ENCODE measurements around the gene LARP1.

DNA sequence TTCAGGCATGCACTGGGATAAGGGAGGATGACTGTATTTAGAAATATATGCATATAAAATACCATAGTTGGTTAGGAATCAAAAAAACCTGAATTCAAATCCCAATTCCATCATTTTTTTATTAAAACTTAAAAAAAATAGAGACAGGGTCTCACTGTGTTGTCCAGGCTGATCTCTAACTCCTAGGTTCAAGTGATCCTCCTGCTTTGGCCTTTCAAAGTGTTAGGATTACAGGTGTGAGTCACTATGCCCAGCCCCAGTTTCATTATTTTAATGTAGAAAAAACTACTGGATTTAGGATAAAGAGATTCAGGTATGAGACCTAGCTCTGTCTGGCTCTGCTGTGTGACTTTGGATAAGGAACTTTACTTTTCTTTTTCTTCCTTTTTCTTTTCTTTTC is 3.3 kb upstream of the LARP1 start:
- TF ChIP-seq, protein P1, sequence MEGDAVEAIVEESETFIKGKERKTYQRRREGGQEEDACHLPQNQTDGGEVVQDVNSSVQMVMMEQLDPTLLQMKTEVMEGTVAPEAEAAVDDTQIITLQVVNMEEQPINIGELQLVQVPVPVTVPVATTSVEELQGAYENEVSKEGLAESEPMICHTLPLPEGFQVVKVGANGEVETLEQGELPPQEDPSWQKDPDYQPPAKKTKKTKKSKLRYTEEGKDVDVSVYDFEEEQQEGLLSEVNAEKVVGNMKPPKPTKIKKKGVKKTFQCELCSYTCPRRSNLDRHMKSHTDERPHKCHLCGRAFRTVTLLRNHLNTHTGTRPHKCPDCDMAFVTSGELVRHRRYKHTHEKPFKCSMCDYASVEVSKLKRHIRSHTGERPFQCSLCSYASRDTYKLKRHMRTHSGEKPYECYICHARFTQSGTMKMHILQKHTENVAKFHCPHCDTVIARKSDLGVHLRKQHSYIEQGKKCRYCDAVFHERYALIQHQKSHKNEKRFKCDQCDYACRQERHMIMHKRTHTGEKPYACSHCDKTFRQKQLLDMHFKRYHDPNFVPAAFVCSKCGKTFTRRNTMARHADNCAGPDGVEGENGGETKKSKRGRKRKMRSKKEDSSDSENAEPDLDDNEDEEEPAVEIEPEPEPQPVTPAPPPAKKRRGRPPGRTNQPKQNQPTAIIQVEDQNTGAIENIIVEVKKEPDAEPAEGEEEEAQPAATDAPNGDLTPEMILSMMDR (IDR thresholded peaks at IDR 0.05) = no peak
- TF ChIP-seq EZH2 (IDR thresholded peaks at IDR 0.05; ENCODE audit: borderline replicate concordance, insufficient read depth, low read depth, low read length, poor library complexity, severe bottlenecking) = no peak
